ENCODE data around the gene COL26A1.

COL26A1 gene

GRCh38 chr7:101368422-101369165, 5.9 kb downstream of the COL26A1 start:
- Histone ChIP-seq H3K27me3 (ENCODE audit: control insufficient read depth in 1 of 2, insufficient read depth in 2 of 2, low read length in 2 of 2) (peaks cover 10 to 11% of the 10 kb centered on the region in 2 donors), H3K4me3 (ENCODE audit: low read depth in 1 of 2, low read length in 2 of 2) (no peak overlapping the region), H3K4me1 (ENCODE audit: control insufficient read depth in 1 of 2, insufficient read depth in 2 of 2, low read length in 2 of 2) (peaks cover 0 to 3% of the 10 kb centered on the region in 2 donors), H3K9me3 (ENCODE audit: control insufficient read depth in 1 of 2, low read length in 2 of 2) (no peaks in the 10 kb centered on the region), H3K36me3 (ENCODE audit: control insufficient read depth in 1 of 2, insufficient read depth in 2 of 2, low read length in 2 of 2) (no peaks in the 10 kb centered on the region), H3K27ac (ENCODE audit: low read depth, low read length) (no peak overlapping the region), H3K9ac (ENCODE audit: low read depth in 1 of 2, low read length in 2 of 2) (no peak overlapping the region)

DNA sequence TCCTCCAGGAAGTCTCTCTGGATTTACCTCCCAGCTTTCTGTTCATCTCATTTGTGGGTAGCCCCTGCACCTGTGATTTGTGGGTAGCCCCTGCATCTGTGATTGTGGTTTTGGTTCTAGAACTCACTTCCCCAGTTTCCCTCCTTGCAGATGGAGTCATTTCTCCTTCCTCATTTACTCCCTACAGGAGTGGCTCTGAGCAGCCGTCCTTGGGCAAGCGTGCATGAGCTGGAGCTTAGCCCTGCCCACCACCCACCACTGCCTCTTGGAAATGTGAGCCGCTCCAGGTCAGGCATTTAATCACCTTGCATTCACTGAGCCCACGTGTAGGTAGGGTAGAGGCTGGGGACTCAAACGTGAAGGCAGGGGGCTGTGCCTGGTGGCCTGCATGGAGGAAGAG, 8.2 kb downstream of the COL26A1 start:
- no peak overlapping the region for H3K9ac ChIP-seq (ENCODE audit: low read depth in 1 of 2, low read length in 2 of 2)
- H3K4me3 ChIP-seq (ENCODE audit: low read depth in 1 of 2, low read length in 2 of 2): no peak overlapping the region
- no peak overlapping the region for H3K27ac ChIP-seq (ENCODE audit: low read depth, low read length)
- H3K9me3 ChIP-seq (ENCODE audit: control insufficient read depth in 1 of 2, low read length in 2 of 2): no peaks in the 10 kb centered on the region
- no peaks in the 10 kb centered on the region for H3K36me3 ChIP-seq (ENCODE audit: control insufficient read depth in 1 of 2, insufficient read depth in 2 of 2, low read length in 2 of 2)
- H3K27me3 ChIP-seq (ENCODE audit: control insufficient read depth in 1 of 2, insufficient read depth in 2 of 2, low read length in 2 of 2): peaks cover 5 to 9% of the 10 kb centered on the region in 2 donors
- no peaks in the 10 kb centered on the region for H3K4me1 ChIP-seq (ENCODE audit: control insufficient read depth in 1 of 2, insufficient read depth in 2 of 2, low read length in 2 of 2)

GRCh38 chr7:101373812-101374614, 11.3 kb downstream of the COL26A1 start:
- Histone ChIP-seq H3K4me1 (ENCODE audit: control insufficient read depth in 1 of 2, insufficient read depth in 2 of 2, low read length in 2 of 2) (no peaks in the 10 kb centered on the region), H3K27me3 (ENCODE audit: control insufficient read depth in 1 of 2, insufficient read depth in 2 of 2, low read length in 2 of 2) (peaks cover 5 to 7% of the 10 kb centered on the region in 2 donors), H3K9ac (ENCODE audit: low read depth in 1 of 2, low read length in 2 of 2) (no peak overlapping the region), H3K27ac (ENCODE audit: low read depth, low read length) (no peak overlapping the region), H3K36me3 (ENCODE audit: control insufficient read depth in 1 of 2, insufficient read depth in 2 of 2, low read length in 2 of 2) (no peaks in the 10 kb centered on the region), H3K4me3 (ENCODE audit: low read depth in 1 of 2, low read length in 2 of 2) (no peak overlapping the region), H3K9me3 (ENCODE audit: control insufficient read depth in 1 of 2, low read length in 2 of 2) (no peaks in the 10 kb centered on the region)

DNA sequence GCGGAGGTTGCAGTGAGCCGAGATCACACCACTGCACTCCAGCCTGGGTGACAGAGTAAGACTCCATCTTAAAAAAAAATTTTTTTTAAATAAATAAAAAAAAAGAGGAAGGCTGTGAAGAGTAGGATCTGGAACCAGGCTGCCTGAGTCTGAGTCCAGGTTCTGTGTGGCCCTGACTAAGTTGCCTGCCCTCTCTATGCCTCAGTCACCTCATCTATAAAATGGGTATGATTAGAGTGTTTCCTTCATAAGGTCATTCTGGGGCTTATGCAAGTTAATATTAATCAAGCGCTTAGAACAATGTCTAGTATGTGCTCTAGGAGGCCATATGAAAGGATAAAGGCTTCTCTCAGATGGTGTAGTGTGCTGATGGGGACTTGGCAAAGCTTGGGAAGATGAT, 12.3 kb downstream of the COL26A1 start:
- no peak overlapping the region for H3K4me3 ChIP-seq (ENCODE audit: low read depth in 1 of 2, low read length in 2 of 2)
- H3K36me3 ChIP-seq (ENCODE audit: control insufficient read depth in 1 of 2, insufficient read depth in 2 of 2, low read length in 2 of 2): no peaks in the 10 kb centered on the region
- H3K4me1 ChIP-seq (ENCODE audit: control insufficient read depth in 1 of 2, insufficient read depth in 2 of 2, low read length in 2 of 2): no peaks in the 10 kb centered on the region
- H3K27ac ChIP-seq (ENCODE audit: low read depth, low read length): no peak overlapping the region
- H3K9ac ChIP-seq (ENCODE audit: low read depth in 1 of 2, low read length in 2 of 2): no peak overlapping the region
- H3K9me3 ChIP-seq (ENCODE audit: control insufficient read depth in 1 of 2, low read length in 2 of 2): no peaks in the 10 kb centered on the region
- H3K27me3 ChIP-seq (ENCODE audit: control insufficient read depth in 1 of 2, insufficient read depth in 2 of 2, low read length in 2 of 2): peaks cover 5 to 7% of the 10 kb centered on the region in 2 donors

DNA sequence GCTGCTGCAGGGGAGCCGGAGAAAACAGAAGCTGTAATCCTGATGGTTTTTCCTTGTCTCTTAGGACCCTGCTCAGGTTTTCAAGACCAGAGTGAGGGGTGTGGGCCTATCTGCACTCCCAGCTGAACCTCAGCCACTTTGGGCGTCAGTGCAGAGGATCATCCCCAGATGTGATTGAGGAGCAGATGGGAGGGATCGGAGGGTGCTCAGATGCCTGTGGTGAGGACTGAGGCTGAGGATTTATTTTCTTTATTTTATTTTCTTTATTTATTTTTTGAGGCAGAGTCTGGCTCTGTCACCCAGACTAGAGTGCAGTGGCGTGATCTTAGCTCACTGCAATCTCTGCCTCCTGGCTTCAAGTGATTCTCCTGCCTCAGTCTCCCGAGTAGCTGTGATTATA, 13.9 kb downstream of the COL26A1 start:
- Histone ChIP-seq H3K9ac (ENCODE audit: low read depth in 1 of 2, low read length in 2 of 2) (no peak overlapping the region), H3K27me3 (ENCODE audit: control insufficient read depth in 1 of 2, insufficient read depth in 2 of 2, low read length in 2 of 2) (peaks cover 4 to 5% of the 10 kb centered on the region in 2 donors), H3K4me1 (ENCODE audit: control insufficient read depth in 1 of 2, insufficient read depth in 2 of 2, low read length in 2 of 2) (no peaks in the 10 kb centered on the region), H3K4me3 (ENCODE audit: low read depth in 1 of 2, low read length in 2 of 2) (no peak overlapping the region), H3K9me3 (ENCODE audit: control insufficient read depth in 1 of 2, low read length in 2 of 2) (no peaks in the 10 kb centered on the region), H3K36me3 (ENCODE audit: control insufficient read depth in 1 of 2, insufficient read depth in 2 of 2, low read length in 2 of 2) (no peaks in the 10 kb centered on the region), H3K27ac (ENCODE audit: low read depth, low read length) (no peak overlapping the region)

GRCh38 chr7:101377189-101377736, 14.6 kb downstream of the COL26A1 start:
- no peaks in the 10 kb centered on the region for H3K9me3 ChIP-seq (ENCODE audit: control insufficient read depth in 1 of 2, low read length in 2 of 2)
- H3K4me3 ChIP-seq (ENCODE audit: low read depth in 1 of 2, low read length in 2 of 2): no peak overlapping the region
- H3K36me3 ChIP-seq (ENCODE audit: control insufficient read depth in 1 of 2, insufficient read depth in 2 of 2, low read length in 2 of 2): no peaks in the 10 kb centered on the region
- no peak overlapping the region for H3K27ac ChIP-seq (ENCODE audit: low read depth, low read length)
- no peak overlapping the region for H3K9ac ChIP-seq (ENCODE audit: low read depth in 1 of 2, low read length in 2 of 2)
- H3K4me1 ChIP-seq (ENCODE audit: control insufficient read depth in 1 of 2, insufficient read depth in 2 of 2, low read length in 2 of 2): no peaks in the 10 kb centered on the region
- H3K27me3 ChIP-seq (ENCODE audit: control insufficient read depth in 1 of 2, insufficient read depth in 2 of 2, low read length in 2 of 2): peaks cover 4 to 5% of the 10 kb centered on the region in 2 donors

DNA sequence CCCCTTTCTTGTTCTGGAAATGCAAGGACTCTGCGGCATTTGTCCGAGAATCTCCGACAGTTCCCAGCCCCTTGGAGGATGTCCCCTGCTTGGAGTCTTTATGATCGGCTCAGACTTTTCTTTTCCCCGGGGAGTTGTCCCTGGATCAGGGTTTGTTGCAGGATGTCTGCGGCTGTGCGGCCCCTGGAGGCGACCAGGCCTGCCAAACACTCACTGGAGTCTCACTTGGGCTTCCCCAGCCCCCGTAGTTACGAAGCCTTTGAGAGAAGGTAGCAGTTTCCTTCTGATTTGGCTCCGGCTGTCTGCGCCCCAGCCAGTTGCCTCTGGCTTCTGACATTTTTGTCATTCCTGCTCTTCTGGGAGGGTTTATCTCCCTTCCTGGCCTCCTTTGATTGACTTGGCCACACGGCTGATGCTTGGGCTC, 16.1 kb downstream of the COL26A1 start:
- Histone ChIP-seq H3K4me3 (ENCODE audit: low read depth in 1 of 2, low read length in 2 of 2) (no peak overlapping the region), H3K4me1 (ENCODE audit: control insufficient read depth in 1 of 2, insufficient read depth in 2 of 2, low read length in 2 of 2) (no peaks in the 10 kb centered on the region), H3K9me3 (ENCODE audit: control insufficient read depth in 1 of 2, low read length in 2 of 2) (no peaks in the 10 kb centered on the region), H3K36me3 (ENCODE audit: control insufficient read depth in 1 of 2, insufficient read depth in 2 of 2, low read length in 2 of 2) (no peaks in the 10 kb centered on the region), H3K9ac (ENCODE audit: low read depth in 1 of 2, low read length in 2 of 2) (no peak overlapping the region), H3K27ac (ENCODE audit: low read depth, low read length) (no peak overlapping the region), H3K27me3 (ENCODE audit: control insufficient read depth in 1 of 2, insufficient read depth in 2 of 2, low read length in 2 of 2) (no peaks in the 10 kb centered on the region)

- Histone ChIP-seq H3K36me3 (ENCODE audit: control insufficient read depth in 1 of 2, insufficient read depth in 2 of 2, low read length in 2 of 2) (no peaks in the 10 kb centered on the region), H3K4me3 (ENCODE audit: low read depth in 1 of 2, low read length in 2 of 2) (no peak overlapping the region), H3K4me1 (ENCODE audit: control insufficient read depth in 1 of 2, insufficient read depth in 2 of 2, low read length in 2 of 2) (no peaks in the 10 kb centered on the region), H3K27me3 (ENCODE audit: control insufficient read depth in 1 of 2, insufficient read depth in 2 of 2, low read length in 2 of 2) (no peaks in the 10 kb centered on the region), H3K9me3 (ENCODE audit: control insufficient read depth in 1 of 2, low read length in 2 of 2) (no peaks in the 10 kb centered on the region), H3K9ac (ENCODE audit: low read depth in 1 of 2, low read length in 2 of 2) (no peak overlapping the region), H3K27ac (ENCODE audit: low read depth, low read length) (no peak overlapping the region)
Measured at GRCh38 chr7:101379302-101379701, 16.6 kb downstream of the COL26A1 start.

GRCh38 chr7:101381549-101382111, 19.0 kb downstream of the COL26A1 start:
- H3K27ac ChIP-seq (ENCODE audit: low read depth, low read length): no peak overlapping the region

GRCh38 chr7:101382937-101383336, 20.3 kb downstream of the COL26A1 start:
- Histone ChIP-seq H3K27ac (ENCODE audit: low read depth, low read length) (no peak overlapping the region), H3K9me3 (ENCODE audit: control insufficient read depth in 1 of 2, low read length in 2 of 2) (no peaks in the 10 kb centered on the region), H3K36me3 (ENCODE audit: control insufficient read depth in 1 of 2, insufficient read depth in 2 of 2, low read length in 2 of 2) (no peaks in the 10 kb centered on the region), H3K4me1 (ENCODE audit: control insufficient read depth in 1 of 2, insufficient read depth in 2 of 2, low read length in 2 of 2) (no peaks in the 10 kb centered on the region), H3K27me3 (ENCODE audit: control insufficient read depth in 1 of 2, insufficient read depth in 2 of 2, low read length in 2 of 2) (no peaks in the 10 kb centered on the region), H3K9ac (ENCODE audit: low read depth in 1 of 2, low read length in 2 of 2) (no peak overlapping the region), H3K4me3 (ENCODE audit: low read depth in 1 of 2, low read length in 2 of 2) (no peak overlapping the region)

More at GRCh38 chr7:101381549-101382111, 19.0 kb downstream of the COL26A1 start:
- Histone ChIP-seq H3K4me1 (ENCODE audit: control insufficient read depth in 1 of 2, insufficient read depth in 2 of 2, low read length in 2 of 2) (no peaks in the 10 kb centered on the region), H3K4me3 (ENCODE audit: low read depth in 1 of 2, low read length in 2 of 2) (no peak overlapping the region), H3K9ac (ENCODE audit: low read depth in 1 of 2, low read length in 2 of 2) (no peak overlapping the region), H3K36me3 (ENCODE audit: control insufficient read depth in 1 of 2, insufficient read depth in 2 of 2, low read length in 2 of 2) (no peaks in the 10 kb centered on the region), H3K27me3 (ENCODE audit: control insufficient read depth in 1 of 2, insufficient read depth in 2 of 2, low read length in 2 of 2) (no peaks in the 10 kb centered on the region), H3K9me3 (ENCODE audit: control insufficient read depth in 1 of 2, low read length in 2 of 2) (no peaks in the 10 kb centered on the region)
